ENCODE data around the gene NAV3. TPM values are rescaled to one million over a fixed set of nuclear protein-coding genes. Genes with fewer than 3 reads are reported as not detected.
A peak's percentile ranks its signal among the peaks of the same experiment; 100 is the strongest.

The NAV3 gene
- total RNA-seq, 1 donor from 2014 or later: 11.4 TPM

DNA sequence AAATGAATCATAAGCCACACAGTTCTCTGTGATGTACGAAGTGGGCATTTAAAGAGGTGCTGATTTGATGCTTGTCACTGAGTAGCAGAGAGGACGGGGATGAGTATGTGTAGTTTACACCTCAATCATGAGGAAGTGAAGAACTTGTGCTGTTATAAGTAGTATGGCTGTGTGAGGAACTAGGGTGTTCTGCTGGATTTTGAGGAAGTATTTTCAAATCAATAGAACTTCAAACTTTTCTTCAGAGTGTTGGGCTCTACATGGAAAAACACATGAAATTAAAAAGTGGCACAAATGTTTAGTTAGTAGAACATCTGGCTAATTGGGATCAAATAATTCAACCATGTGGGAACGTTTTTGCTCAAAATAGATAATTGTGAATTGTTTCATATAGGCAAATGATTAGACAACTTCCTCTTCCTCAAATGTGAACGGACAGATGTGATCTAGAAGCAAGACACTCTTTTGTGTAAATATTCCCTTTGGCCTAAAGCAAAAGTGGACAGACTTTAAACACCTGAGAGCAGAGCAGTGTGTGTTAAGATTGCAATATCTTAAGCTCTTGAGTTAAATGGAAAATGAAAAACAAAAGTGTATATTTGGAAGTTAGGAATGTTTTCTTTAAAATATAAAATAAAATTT, 168.5 kb downstream of the NAV3 start:
- H3K36me3 ChIP-seq: no peaks in the 10 kb centered on the region
- no peak overlapping the region for H3K27ac Mint-ChIP-seq
- H3K4me3 Mint-ChIP-seq: no peak overlapping the region

DNA sequence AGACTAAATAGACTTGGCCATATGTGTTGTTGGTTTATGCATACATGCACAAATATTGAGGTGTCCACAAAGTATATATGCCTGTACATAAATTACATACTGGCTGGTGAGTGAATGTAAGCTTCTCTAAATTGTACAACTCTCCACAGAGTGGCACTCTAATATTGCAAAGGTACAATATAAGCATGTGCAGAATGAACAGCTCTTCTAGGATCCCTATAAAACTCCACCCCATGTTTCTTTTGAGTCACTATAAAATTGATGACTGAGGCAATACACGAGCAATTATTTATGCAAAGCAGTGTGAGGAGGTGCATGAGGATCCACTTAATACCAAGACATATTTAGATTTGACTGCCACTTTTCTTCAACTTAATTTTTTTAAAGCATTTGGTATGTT, 172.2 kb downstream of the NAV3 start:
- H2AFZ ChIP-seq (replicated peaks): no peak overlapping the region
- H3K4me2 ChIP-seq: no peak overlapping the region
- H4K20me1 ChIP-seq (ENCODE audit: low read depth): no peaks in the 10 kb centered on the region
- no peak overlapping the region for H3K4me3 Mint-ChIP-seq
- no peaks in the 10 kb centered on the region for H3K27me3 Mint-ChIP-seq (ENCODE audit: insufficient read depth, low read depth)
- no peaks in the 10 kb centered on the region for H3K9me3 Mint-ChIP-seq
- no peak for TF ChIP-seq EZH2phosphoT487 (IDR thresholded peaks at IDR 0.05)
- TF ChIP-seq, protein P1, sequence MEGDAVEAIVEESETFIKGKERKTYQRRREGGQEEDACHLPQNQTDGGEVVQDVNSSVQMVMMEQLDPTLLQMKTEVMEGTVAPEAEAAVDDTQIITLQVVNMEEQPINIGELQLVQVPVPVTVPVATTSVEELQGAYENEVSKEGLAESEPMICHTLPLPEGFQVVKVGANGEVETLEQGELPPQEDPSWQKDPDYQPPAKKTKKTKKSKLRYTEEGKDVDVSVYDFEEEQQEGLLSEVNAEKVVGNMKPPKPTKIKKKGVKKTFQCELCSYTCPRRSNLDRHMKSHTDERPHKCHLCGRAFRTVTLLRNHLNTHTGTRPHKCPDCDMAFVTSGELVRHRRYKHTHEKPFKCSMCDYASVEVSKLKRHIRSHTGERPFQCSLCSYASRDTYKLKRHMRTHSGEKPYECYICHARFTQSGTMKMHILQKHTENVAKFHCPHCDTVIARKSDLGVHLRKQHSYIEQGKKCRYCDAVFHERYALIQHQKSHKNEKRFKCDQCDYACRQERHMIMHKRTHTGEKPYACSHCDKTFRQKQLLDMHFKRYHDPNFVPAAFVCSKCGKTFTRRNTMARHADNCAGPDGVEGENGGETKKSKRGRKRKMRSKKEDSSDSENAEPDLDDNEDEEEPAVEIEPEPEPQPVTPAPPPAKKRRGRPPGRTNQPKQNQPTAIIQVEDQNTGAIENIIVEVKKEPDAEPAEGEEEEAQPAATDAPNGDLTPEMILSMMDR (IDR thresholded peaks at IDR 0.05): no peak
- no peak for TF ChIP-seq EZH2 (IDR thresholded peaks at IDR 0.05)
- H3K27me3 ChIP-seq: no peaks in the 10 kb centered on the region
- DNase-seq (ENCODE audit: low spot score): no peak
- H3K4me1 ChIP-seq: no peaks in the 10 kb centered on the region
- no peaks in the 10 kb centered on the region for H3K79me2 ChIP-seq (ENCODE audit: low read depth)
- H3K36me3 ChIP-seq: no peaks in the 10 kb centered on the region
- H3K27ac Mint-ChIP-seq: no peak overlapping the region
- no peaks in the 10 kb centered on the region for H3F3A ChIP-seq (ENCODE audit: low read depth)
- no peak overlapping the region for H3K9ac ChIP-seq
- H3K27ac ChIP-seq: no peak overlapping the region
- H3K36me3 Mint-ChIP-seq: no peaks in the 10 kb centered on the region
- H3K4me3 ChIP-seq: no peak overlapping the region
- no peaks in the 10 kb centered on the region for H3K9me3 ChIP-seq (ENCODE audit: low read depth)
- H3K4me1 Mint-ChIP-seq: no peaks in the 10 kb centered on the region

More for the DNA sequence above, 168.5 kb downstream of the NAV3 start:
- Mint-ChIP-seq H3K4me1 (peaks cover 2% of the 10 kb centered on the region), H3K9me3 (no peaks in the 10 kb centered on the region), H3K27me3 (ENCODE audit: insufficient read depth, low read depth) (no peaks in the 10 kb centered on the region), H3K36me3 (no peaks in the 10 kb centered on the region)
- no peak for DNase-seq (ENCODE audit: low spot score)
- Histone ChIP-seq H2AFZ (replicated peaks) (peak overlapping the region; percentile 12), H3K79me2 (ENCODE audit: low read depth) (no peaks in the 10 kb centered on the region), H3K27me3 (no peaks in the 10 kb centered on the region), H3K9me3 (ENCODE audit: low read depth) (no peaks in the 10 kb centered on the region), H3K27ac (no peak overlapping the region), H4K20me1 (ENCODE audit: low read depth) (no peaks in the 10 kb centered on the region), H3F3A (ENCODE audit: low read depth) (no peaks in the 10 kb centered on the region), H3K4me3 (no peak overlapping the region), H3K4me2 (no peak overlapping the region), H3K4me1 (no peaks in the 10 kb centered on the region), H3K9ac (no peak overlapping the region)
- TF ChIP-seq EZH2phosphoT487 (IDR thresholded peaks at IDR 0.05) (no peak), EZH2 (IDR thresholded peaks at IDR 0.05) (no peak)
- TF ChIP-seq, protein P1 (IDR thresholded peaks at IDR 0.05): no peak

DNA sequence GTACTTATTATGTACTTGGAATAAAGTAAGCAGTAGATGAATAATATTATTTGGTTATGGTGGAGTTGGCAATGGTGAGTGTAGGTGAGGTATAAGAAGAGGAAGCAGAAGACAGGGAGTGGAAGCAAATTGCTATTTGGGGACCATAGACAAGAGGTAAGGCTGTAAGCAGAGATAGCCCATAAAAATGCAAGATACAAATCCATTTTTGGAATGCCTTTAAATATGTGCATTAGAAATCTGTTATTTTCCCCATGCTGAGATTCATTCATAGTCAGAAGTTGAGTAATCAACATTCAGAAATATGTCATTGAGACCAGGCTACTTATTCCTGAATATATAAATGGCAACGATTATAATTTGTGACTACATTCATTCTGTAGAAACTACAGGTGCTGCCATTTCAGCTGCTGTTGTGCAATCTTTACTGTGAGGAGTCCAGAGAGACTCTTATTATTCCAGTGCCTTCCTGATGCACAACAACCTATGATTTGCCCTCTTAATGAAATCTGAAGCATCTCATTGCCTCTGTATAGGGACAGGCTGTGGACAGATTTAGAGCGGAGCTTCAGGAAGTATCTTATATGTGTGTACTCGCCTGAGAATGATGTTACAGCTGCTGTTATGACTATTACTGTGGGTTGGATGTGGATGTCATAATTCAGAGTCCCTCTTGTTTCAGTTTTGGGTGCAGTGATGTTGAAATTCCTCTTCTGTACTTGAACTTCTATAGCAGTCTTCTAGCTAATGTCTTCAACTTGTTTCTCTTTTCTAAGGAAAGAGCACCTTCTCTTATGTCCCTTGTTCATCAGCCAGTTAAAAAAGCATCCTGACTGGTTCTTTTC, 173.8 kb downstream of the NAV3 start:
- no peak overlapping the region for H3K4me2 ChIP-seq
- H3K79me2 ChIP-seq (ENCODE audit: low read depth): no peaks in the 10 kb centered on the region
- H3K9me3 ChIP-seq (ENCODE audit: low read depth): no peaks in the 10 kb centered on the region
- H3K36me3 ChIP-seq: no peaks in the 10 kb centered on the region
- DNase-seq (ENCODE audit: low spot score): no peak
- H3K27ac Mint-ChIP-seq: no peak overlapping the region
- H3F3A ChIP-seq (ENCODE audit: low read depth): no peaks in the 10 kb centered on the region
- no peak overlapping the region for H3K27ac ChIP-seq
- H3K4me3 ChIP-seq: no peak overlapping the region
- H3K36me3 Mint-ChIP-seq: no peaks in the 10 kb centered on the region
- no peaks in the 10 kb centered on the region for H3K4me1 Mint-ChIP-seq
- H3K4me1 ChIP-seq: peaks cover 8% of the 10 kb centered on the region
- H3K4me3 Mint-ChIP-seq: no peak overlapping the region
- no peak overlapping the region for H2AFZ ChIP-seq (replicated peaks)
- no peak overlapping the region for H3K9ac ChIP-seq
- H3K27me3 ChIP-seq: no peaks in the 10 kb centered on the region
- no peaks in the 10 kb centered on the region for H4K20me1 ChIP-seq (ENCODE audit: low read depth)
- H3K9me3 Mint-ChIP-seq: no peaks in the 10 kb centered on the region
- TF ChIP-seq, protein P1 (IDR thresholded peaks at IDR 0.05): no peak
- no peak for TF ChIP-seq EZH2 (IDR thresholded peaks at IDR 0.05)
- no peak for TF ChIP-seq EZH2phosphoT487 (IDR thresholded peaks at IDR 0.05)
- no peaks in the 10 kb centered on the region for H3K27me3 Mint-ChIP-seq (ENCODE audit: insufficient read depth, low read depth)

Measured in neural progenitor cell (in vitro differentiated cells).